Keratinocyte (primary cell): ENCODE data around the gene ADAMTSL3. TPM values are rescaled to one million over a fixed set of nuclear protein-coding genes. Genes with fewer than 3 reads are reported as not detected.

Experiments
- DNase-seq: peaks from one replicate; pipeline ENCODE4 v3.0.0-alpha.2; 2011; ENCODE audit warnings: low read depth, missing footprints, low spot score
- FAIRE-seq: peaks from 2 replicates; lab custom pipeline; 2011; peaks lifted over from hg19 to GRCh38; lab: Jason Lieb, UNC
- H2AFZ ChIP-seq: 2 replicates; pipeline ENCODE4 v1.6.0; 2012; ENCODE audit warnings: low read length, control low read depth, inconsistent platforms; ENCODE audit not compliant: control insufficient read depth
- H3K27ac ChIP-seq: 2 replicates; pipeline ENCODE4 v1.5.1; 2011; ENCODE audit warnings: low read length; ENCODE audit not compliant: control insufficient read depth, insufficient read depth
- H3K27me3 ChIP-seq: 3 replicates; pipeline ENCODE4 v1.6.0; 2011; ENCODE audit warnings: low read length; ENCODE audit not compliant: control insufficient read depth, insufficient read depth; ENCODE audit errors: extremely low read depth
- H3K36me3 ChIP-seq, 2 experiments: 2 replicates in 1 of 2; 3 replicates in 1 of 2; pipeline ENCODE4 v1.5.1; 2011; ENCODE audit warnings: low read length in 2 of 2, mild to moderate bottlenecking in 1 of 2; ENCODE audit not compliant: control insufficient read depth in 2 of 2, insufficient read depth in 2 of 2; ENCODE audit errors: extremely low read depth in 1 of 2
- H3K4me1 ChIP-seq: 3 replicates; pipeline ENCODE4 v1.5.1; 2011; ENCODE audit warnings: low read length; ENCODE audit not compliant: control insufficient read depth, insufficient read depth; ENCODE audit errors: extremely low read depth
- H3K4me2 ChIP-seq: 3 replicates; pipeline ENCODE4 v1.6.0; 2011; ENCODE audit warnings: low read depth, low read length; ENCODE audit not compliant: control insufficient read depth, insufficient read depth; ENCODE audit errors: extremely low read depth
- H3K4me3 ChIP-seq, 3 experiments: fragments of 200-600 bp in 1 of 3; sonication (generic) in 1 of 3; 2 replicates in 2 of 3; 3 replicates in 1 of 3; pipeline ENCODE4 v1.5.1; 2011 to 2016; ENCODE audit warnings: low read length in 3 of 3, mild to moderate bottlenecking in 3 of 3, control low read depth in 2 of 3, inconsistent platforms in 1 of 3, low read depth in 1 of 3, mixed read lengths in 1 of 3, mixed run types in 1 of 3, moderate library complexity in 1 of 3; ENCODE audit not compliant: control insufficient read depth in 2 of 3, insufficient read depth in 2 of 3; ENCODE audit errors: extremely low read depth in 1 of 3
- H3K79me2 ChIP-seq: 2 replicates; pipeline ENCODE4 v1.6.0; 2012; ENCODE audit warnings: low read length; ENCODE audit not compliant: control insufficient read depth, insufficient read depth
- H3K9ac ChIP-seq: 3 replicates; pipeline ENCODE4 v1.6.0; 2011; ENCODE audit warnings: low read length; ENCODE audit not compliant: control insufficient read depth, insufficient read depth; ENCODE audit errors: extremely low read depth
- H3K9me1 ChIP-seq: 3 replicates; pipeline ENCODE4 v1.6.0; 2011; ENCODE audit warnings: low read length; ENCODE audit not compliant: control insufficient read depth, insufficient read depth; ENCODE audit errors: extremely low read depth
- H3K9me3 ChIP-seq: 2 replicates; pipeline ENCODE4 v1.5.1; 2012; ENCODE audit warnings: low read depth, low read length; ENCODE audit not compliant: control insufficient read depth
- H4K20me1 ChIP-seq: 3 replicates; pipeline ENCODE4 v1.6.0; 2011; ENCODE audit warnings: low read length; ENCODE audit not compliant: control insufficient read depth, insufficient read depth; ENCODE audit errors: extremely low read depth
- CTCF ChIP-seq, 3 experiments: IDR thresholded peaks in 1 of 3; conservative IDR thresholded peaks in 1 of 3; optimal IDR thresholded peaks in 1 of 3; 2 replicates in 2 of 3; 3 replicates in 1 of 3; pipeline versions ENCODE3 to v1.5.1; 2011; ENCODE audit warnings: low read length in 3 of 3, mild to moderate bottlenecking in 3 of 3, moderate library complexity in 2 of 3, control low read depth in 1 of 3, inconsistent platforms in 1 of 3; ENCODE audit not compliant: insufficient read depth in 2 of 3; ENCODE audit errors: extremely low read depth in 1 of 3
- EZH2 ChIP-seq: IDR thresholded peaks from one replicate; pipeline ENCODE4 v1.6.1; 2012; ENCODE audit warnings: inconsistent platforms, mild to moderate bottlenecking, low read length, moderate library complexity
- dilution Hi-C: fragments of 300-500 bp; cut with MboI; formaldehyde crosslinking; loops from one replicate; pipeline ENCODE4 v1.7.0; 2020; ENCODE audit warnings: low sequenced_read_pairs; ENCODE audit not compliant: extremely low pct_ligation_motif_present
- polyA plus RNA-seq, 5 experiments: library from polyadenylated mRNA; depleted of rRNA in 3 of 5; stranded (reverse) in 3 of 5; stranded (forward) in 1 of 5; unstranded in 1 of 5; fragments of >200 nt; gene quantifications; 1 replicate in 1 of 5; 2 replicates in 3 of 5; 3 replicates in 1 of 5; pipeline versions ENCODE4 v1.2.1 to v1.2.3, GENCODE V29; 2011 to 2012; ENCODE audit warnings: missing spikeins in 2 of 5, low read depth in 1 of 5, low replicate concordance in 1 of 5

The ADAMTSL3 gene
- polyA plus RNA-seq, 1 donor (not counting 4 experiments of a cell fraction or from before 2014, with no cell fraction given) = 0.01 TPM

- TF ChIP-seq CTCF (optimal IDR thresholded peaks at IDR 0.05 in 1 of 3, IDR thresholded peaks at IDR 0.05 in 1 of 3, conservative IDR thresholded peaks at IDR 0.05 in 1 of 3; ENCODE audit: extremely low read depth in 1 of 3, insufficient read depth in 2 of 3, low read length in 3 of 3) = no peak
- H3K9me3 ChIP-seq = no peaks in the 10 kb centered on the region
- dilution Hi-C loops = no loop called here
- no peak overlapping the region for H3K9ac ChIP-seq
- no peaks in the 10 kb centered on the region for H4K20me1 ChIP-seq
- H3K9me1 ChIP-seq = no peaks in the 10 kb centered on the region
- H3K36me3 ChIP-seq = no peaks in the 10 kb centered on the region
- H3K4me3 ChIP-seq = no peak overlapping the region
- H3K4me2 ChIP-seq = no peak overlapping the region
- H3K27ac ChIP-seq = no peak overlapping the region
- FAIRE-seq (peak; percentile 17), DNase-seq (no peak)
- H2AFZ ChIP-seq = no peak overlapping the region
- no peaks in the 10 kb centered on the region for H3K27me3 ChIP-seq
- H3K79me2 ChIP-seq = no peaks in the 10 kb centered on the region
- H3K4me1 ChIP-seq = no peaks in the 10 kb centered on the region
Observed at GRCh38 chr15:83769411-83769999, 115.6 kb downstream of the ADAMTSL3 start.

GRCh38 chr15:83775738-83776137, 121.8 kb downstream of the ADAMTSL3 start:
- Histone ChIP-seq H3K36me3 (no peaks in the 10 kb centered on the region), H3K9me1 (no peaks in the 10 kb centered on the region), H2AFZ (no peak overlapping the region), H3K4me3 (no peak overlapping the region), H3K79me2 (no peaks in the 10 kb centered on the region), H3K9me3 (no peaks in the 10 kb centered on the region), H3K9ac (no peak overlapping the region), H3K27ac (no peak overlapping the region), H3K4me1 (no peaks in the 10 kb centered on the region), H4K20me1 (no peaks in the 10 kb centered on the region), H3K4me2 (no peak overlapping the region), H3K27me3 (no peaks in the 10 kb centered on the region)
- no peak for TF ChIP-seq CTCF (optimal IDR thresholded peaks at IDR 0.05 in 1 of 3, IDR thresholded peaks at IDR 0.05 in 1 of 3, conservative IDR thresholded peaks at IDR 0.05 in 1 of 3; ENCODE audit: extremely low read depth in 1 of 3, insufficient read depth in 2 of 3, low read length in 3 of 3)
- TF ChIP-seq EZH2 = no peak
- FAIRE-seq (no peak), DNase-seq (no peak)
- dilution Hi-C loops = no loop called here
